Trophoblast cell (in vitro differentiated cells and primary cell): ENCODE measurements around the gene EFCAB14.

Source experiments
- DNase-seq, 2 donors: peaks; one replicate each; pipeline ENCODE4 v3.0.0-alpha.2; 2016
- H2AFZ ChIP-seq: 2 replicates; pipeline ENCODE4 v1.6.1; 2013; ENCODE audit warnings: low read length, moderate library complexity, mild to moderate bottlenecking; ENCODE audit not compliant: insufficient read depth, poor library complexity
- H2AK5ac ChIP-seq: 2 replicates; pipeline ENCODE4 v1.6.1; 2013; ENCODE audit warnings: mild to moderate bottlenecking, low read length
- H2BK120ac ChIP-seq: 2 replicates; pipeline ENCODE4 v1.6.1; 2013; ENCODE audit warnings: low read length, mild to moderate bottlenecking, moderate library complexity; ENCODE audit not compliant: insufficient read depth, poor library complexity
- H2BK12ac ChIP-seq: 2 replicates; pipeline ENCODE4 v1.6.1; 2013; ENCODE audit warnings: mild to moderate bottlenecking, low read length, moderate library complexity
- H2BK5ac ChIP-seq: 2 replicates; pipeline ENCODE4 v1.6.1; 2013; ENCODE audit warnings: low read length, low read depth, moderate library complexity, mild to moderate bottlenecking; ENCODE audit not compliant: poor library complexity
- H3K14ac ChIP-seq: 2 replicates; pipeline ENCODE4 v1.6.1; 2013; ENCODE audit warnings: mild to moderate bottlenecking, low read length
- H3K18ac ChIP-seq: 2 replicates; pipeline ENCODE4 v1.6.1; 2013; ENCODE audit warnings: mild to moderate bottlenecking, low read length
- H3K23ac ChIP-seq: 2 replicates; pipeline ENCODE4 v1.6.1; 2013; ENCODE audit warnings: low read length
- H3K27ac ChIP-seq: 2 replicates; pipeline ENCODE4 v1.5.1; 2013; ENCODE audit warnings: low read depth, mild to moderate bottlenecking, inconsistent platforms, low read length, moderate library complexity
- H3K27me3 ChIP-seq: 2 replicates; pipeline ENCODE4 v1.6.1; 2013; ENCODE audit warnings: inconsistent platforms, mild to moderate bottlenecking, low read length, moderate library complexity; ENCODE audit not compliant: insufficient read depth
- H3K36me3 ChIP-seq, 2 experiments: 1 replicate in 1 of 2; 2 replicates in 1 of 2; pipeline ENCODE4 v1.6.1; 2013; ENCODE audit warnings: low read length in 2 of 2, mild to moderate bottlenecking in 2 of 2, moderate library complexity in 1 of 2; ENCODE audit not compliant: insufficient read depth in 2 of 2, control insufficient read depth in 1 of 2
- H3K4ac ChIP-seq: 2 replicates; pipeline ENCODE4 v1.6.1; 2013; ENCODE audit warnings: low read depth, mild to moderate bottlenecking, low read length, moderate library complexity
- H3K4me1 ChIP-seq, 2 experiments: 1 replicate in 1 of 2; 2 replicates in 1 of 2; pipeline ENCODE4 v1.6.1; 2013; ENCODE audit warnings: low read length in 2 of 2, mild to moderate bottlenecking in 2 of 2, moderate library complexity in 1 of 2; ENCODE audit not compliant: insufficient read depth in 2 of 2, control insufficient read depth in 1 of 2
- H3K4me2 ChIP-seq: 2 replicates; pipeline ENCODE4 v1.6.1; 2013; ENCODE audit warnings: inconsistent platforms, mild to moderate bottlenecking, low read length, moderate library complexity
- H3K4me3 ChIP-seq: 2 replicates; pipeline ENCODE4 v1.5.1; 2013; ENCODE audit warnings: mild to moderate bottlenecking, low read depth, low read length, inconsistent platforms
- H3K79me1 ChIP-seq: one replicate; pipeline ENCODE4 v1.6.1; 2013; ENCODE audit warnings: low read length
- H3K79me2 ChIP-seq: 2 replicates; pipeline ENCODE4 v1.6.1; 2013; ENCODE audit warnings: low read length, mild to moderate bottlenecking; ENCODE audit not compliant: control insufficient read depth, insufficient read depth, poor library complexity
- H3K9ac ChIP-seq: 2 replicates; pipeline ENCODE4 v1.6.1; 2013; ENCODE audit warnings: mild to moderate bottlenecking, low read length
- H3K9me3 ChIP-seq: 2 replicates; pipeline ENCODE4 v1.6.1; 2013; ENCODE audit warnings: low read depth, mild to moderate bottlenecking, control low read depth, inconsistent platforms, low read length; ENCODE audit not compliant: insufficient read depth
- H4K12ac ChIP-seq: 2 replicates; pipeline ENCODE4 v1.6.1; 2013; ENCODE audit warnings: low read depth, mild to moderate bottlenecking, low read length, moderate library complexity
- H4K8ac ChIP-seq: 2 replicates; pipeline ENCODE4 v1.6.1; 2013; ENCODE audit warnings: low read depth, mild to moderate bottlenecking, low read length, moderate library complexity
- H4K91ac ChIP-seq: one replicate; pipeline ENCODE4 v1.6.1; 2013; ENCODE audit warnings: low read depth, mild to moderate bottlenecking, low read length, moderate library complexity
- WGBS: extraction: QIAGEN DNeasy Blood & Tissue Kit; methylation state at CpG from one replicate; pipeline ENCODE4 v1.1.7; 2013; ENCODE audit warnings: missing lambda C conversion rate; ENCODE audit not compliant: insufficient read length, insufficient coverage; ENCODE audit errors: extremely low coverage; 5-methylcytosine and 5-hydroxymethylcytosine counted together

Gene EFCAB14

DNA sequence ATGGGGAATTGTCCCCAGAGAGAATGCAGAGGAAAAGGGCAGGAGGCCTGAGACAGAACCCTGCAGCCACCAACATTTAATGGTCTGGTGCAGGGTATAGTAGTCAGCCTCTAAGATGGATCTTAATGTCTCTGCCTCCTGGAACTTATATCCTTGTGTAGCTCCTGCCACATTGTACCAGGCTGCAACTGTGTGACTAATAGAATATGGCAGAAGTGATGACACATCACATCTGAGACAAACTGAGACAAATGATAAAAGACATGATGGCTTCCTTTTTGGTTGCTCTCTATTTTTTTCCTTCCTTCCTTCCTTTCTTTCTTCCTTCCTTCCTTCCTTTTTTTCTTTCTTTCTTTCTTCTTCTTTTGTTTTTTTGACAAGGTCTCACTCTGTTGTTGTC is 42.8 kb upstream of the EFCAB14 start:
- Histone ChIP-seq H3K27me3 (no peaks in the 10 kb centered on the region), H3K9ac (no peak overlapping the region), H2BK5ac (no peak overlapping the region), H3K79me1 (no peaks in the 10 kb centered on the region), H3K14ac (no peak overlapping the region), H3K36me3 (no peaks in the 10 kb centered on the region), H2BK12ac (no peak overlapping the region), H3K9me3 (peaks cover 1% of the 10 kb centered on the region), H4K12ac (no peak overlapping the region), H2AK5ac (no peak overlapping the region), H3K4me3 (no peak overlapping the region), H2BK120ac (no peak overlapping the region), H3K18ac (no peak overlapping the region), H3K4me2 (no peak overlapping the region), H3K23ac (no peak overlapping the region), H2AFZ (no peak overlapping the region), H4K8ac (no peak overlapping the region), H3K79me2 (no peaks in the 10 kb centered on the region), H3K4ac (no peak overlapping the region), H3K27ac (no peak overlapping the region), H4K91ac (no peak overlapping the region), H3K4me1 (peaks cover 10 to 13% of the 10 kb centered on the region in 2 experiments)
- DNase-seq: no peak

DNA sequence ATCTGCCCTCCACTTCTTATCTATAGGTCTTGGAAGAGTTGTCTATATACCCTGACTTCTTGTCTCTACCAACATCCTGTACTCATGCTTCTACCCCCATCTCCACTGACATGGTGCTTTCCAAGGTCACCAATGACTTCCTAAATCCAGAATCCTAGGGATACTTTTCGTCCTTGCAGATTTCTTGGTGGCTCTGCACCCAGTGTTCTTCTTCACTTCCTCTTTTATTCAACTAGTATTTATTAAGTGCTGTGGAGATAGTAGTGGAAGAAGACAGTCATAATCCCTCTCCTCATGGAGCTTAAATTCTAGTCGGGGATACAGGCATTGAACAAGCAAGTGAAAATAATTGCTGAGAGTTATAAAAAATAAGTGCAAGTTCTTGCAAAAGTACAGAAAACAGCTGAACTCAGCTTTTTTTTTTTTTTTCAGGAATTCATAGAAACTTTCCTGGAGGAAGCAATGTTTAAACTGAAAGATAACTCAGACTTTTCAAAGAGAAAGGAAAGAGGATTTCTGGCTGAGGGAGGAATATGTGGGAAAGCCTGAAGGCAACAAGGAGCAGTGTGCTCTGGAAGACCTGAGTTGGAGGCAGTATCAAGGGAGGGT is 41.7 kb upstream of the EFCAB14 start:
- Histone ChIP-seq H3K27ac (no peak overlapping the region), H3K79me2 (no peaks in the 10 kb centered on the region), H3K14ac (no peak overlapping the region), H2AK5ac (no peak overlapping the region), H3K4me3 (no peak overlapping the region), H3K23ac (no peak overlapping the region), H3K9me3 (peaks cover 1% of the 10 kb centered on the region), H4K12ac (no peak overlapping the region), H3K9ac (no peak overlapping the region), H4K8ac (no peak overlapping the region), H2BK12ac (no peak overlapping the region), H4K91ac (no peak overlapping the region), H3K79me1 (peaks cover 3% of the 10 kb centered on the region), H3K4me2 (no peak overlapping the region), H2BK120ac (no peak overlapping the region), H3K4me1 (peaks cover 17% of the 10 kb centered on the region in 2 experiments), H3K4ac (no peak overlapping the region), H2AFZ (no peak overlapping the region), H3K27me3 (no peaks in the 10 kb centered on the region), H3K36me3 (no peaks in the 10 kb centered on the region), H3K18ac (no peak overlapping the region), H2BK5ac (no peak overlapping the region)
- no peak for DNase-seq
- WGBS: no CpG with 5 or more reads among the region's 2 CpGs

DNA sequence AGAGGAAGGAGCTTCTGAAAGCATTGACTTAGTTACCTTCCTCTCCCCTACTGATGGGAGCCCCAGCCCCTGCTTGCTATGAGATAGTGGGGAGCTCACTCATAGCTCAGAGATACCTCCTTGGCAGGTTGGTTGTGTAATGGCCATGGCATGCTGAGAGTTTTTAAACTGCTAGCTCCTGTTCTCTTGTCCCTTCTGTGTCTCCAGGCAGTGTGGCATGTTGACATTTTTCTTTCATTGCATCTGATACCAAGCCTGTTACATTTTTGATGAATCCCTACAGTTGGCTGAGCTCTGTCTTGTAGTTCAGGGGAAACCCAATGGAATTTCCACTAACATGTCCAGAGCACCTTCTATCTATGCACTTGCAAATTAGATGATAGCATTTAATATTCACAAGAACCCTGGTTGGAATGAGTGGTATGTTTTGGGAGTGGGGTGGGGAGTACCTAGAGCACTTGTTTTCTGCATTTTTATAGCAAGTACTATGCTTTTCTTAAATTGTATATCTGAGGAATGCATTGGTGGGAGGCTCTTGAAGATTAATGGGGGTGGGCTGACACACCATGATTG is 39.1 kb upstream of the EFCAB14 start:
- Histone ChIP-seq H3K4me1 (peaks cover 17 to 20% of the 10 kb centered on the region in 2 experiments), H3K23ac (no peak overlapping the region), H3K14ac (no peak overlapping the region), H4K12ac (no peak overlapping the region), H3K27me3 (no peaks in the 10 kb centered on the region), H2BK5ac (peak overlapping the region; percentile 17), H3K4me3 (no peak overlapping the region), H2AK5ac (no peak overlapping the region), H4K91ac (peak overlapping the region; percentile 4), H3K9ac (no peak overlapping the region), H2AFZ (no peak overlapping the region), H3K4ac (no peak overlapping the region), H3K27ac (peak overlapping the region; percentile 62), H3K4me2 (peak overlapping the region; percentile 38), H3K79me1 (peaks cover 5% of the 10 kb centered on the region), H3K18ac (no peak overlapping the region), H3K36me3 (no peaks in the 10 kb centered on the region), H3K9me3 (no peaks in the 10 kb centered on the region), H2BK12ac (no peak overlapping the region), H4K8ac (no peak overlapping the region), H2BK120ac (peak overlapping the region; percentile 15), H3K79me2 (no peaks in the 10 kb centered on the region)
- DNase-seq: peak in 1 of 2 donors; percentile 12

DNA sequence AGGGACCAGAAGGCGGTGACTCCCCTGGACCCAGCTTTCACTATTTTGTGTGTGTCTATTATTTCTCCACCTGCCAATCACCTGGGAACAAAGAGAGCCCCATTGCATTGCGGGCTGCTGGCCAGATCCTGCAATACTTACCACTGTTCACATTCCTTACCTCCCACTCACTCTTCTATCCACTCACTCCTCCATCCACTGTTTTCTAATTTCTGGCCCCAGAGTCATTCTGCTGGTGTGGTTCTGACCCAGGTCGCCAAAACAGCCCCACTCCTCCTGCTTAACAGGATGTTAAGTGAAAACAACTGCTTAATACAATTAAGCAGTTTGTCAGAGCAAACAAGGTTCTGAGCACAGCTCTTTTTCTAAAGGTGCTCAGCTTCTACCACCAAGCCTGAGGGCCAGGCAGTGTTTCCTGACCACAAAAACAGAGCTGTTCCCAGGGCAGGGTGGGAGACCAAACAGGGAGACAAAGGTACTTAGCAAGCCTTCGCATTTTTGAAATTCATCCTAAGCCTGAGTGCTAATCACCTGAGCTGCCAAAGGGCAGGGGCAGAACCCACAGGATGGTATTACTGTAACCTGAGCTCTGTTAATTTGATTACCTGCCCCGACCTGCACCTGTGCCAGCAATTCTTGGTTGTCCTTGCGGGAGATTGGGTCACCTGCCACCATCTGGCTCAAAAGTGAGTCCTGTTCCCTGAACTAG is 38.5 kb upstream of the EFCAB14 start:
- Histone ChIP-seq H3K36me3 (no peaks in the 10 kb centered on the region), H3K27me3 (no peaks in the 10 kb centered on the region), H4K91ac (peak overlapping the region; percentile 4), H3K4me3 (no peak overlapping the region), H3K18ac (no peak overlapping the region), H3K9me3 (no peaks in the 10 kb centered on the region), H3K4me1 (peaks cover 17 to 20% of the 10 kb centered on the region in 2 experiments), H3K4ac (no peak overlapping the region), H2AFZ (no peak overlapping the region), H2BK12ac (no peak overlapping the region), H3K79me2 (no peaks in the 10 kb centered on the region), H3K9ac (no peak overlapping the region), H3K23ac (no peak overlapping the region), H2BK5ac (peak overlapping the region; percentile 45), H4K8ac (no peak overlapping the region), H3K79me1 (peaks cover 5% of the 10 kb centered on the region), H3K27ac (peak overlapping the region; percentile 62), H3K4me2 (peak overlapping the region; percentile 38), H2AK5ac (no peak overlapping the region), H4K12ac (no peak overlapping the region), H2BK120ac (peak overlapping the region; percentile 15), H3K14ac (no peak overlapping the region)
- WGBS: no CpG with 5 or more reads among the region's 6 CpGs
- DNase-seq: peak; percentile 14 to 51
